ENCODE measurements around the gene WBP2.

Gene WBP2

DNA sequence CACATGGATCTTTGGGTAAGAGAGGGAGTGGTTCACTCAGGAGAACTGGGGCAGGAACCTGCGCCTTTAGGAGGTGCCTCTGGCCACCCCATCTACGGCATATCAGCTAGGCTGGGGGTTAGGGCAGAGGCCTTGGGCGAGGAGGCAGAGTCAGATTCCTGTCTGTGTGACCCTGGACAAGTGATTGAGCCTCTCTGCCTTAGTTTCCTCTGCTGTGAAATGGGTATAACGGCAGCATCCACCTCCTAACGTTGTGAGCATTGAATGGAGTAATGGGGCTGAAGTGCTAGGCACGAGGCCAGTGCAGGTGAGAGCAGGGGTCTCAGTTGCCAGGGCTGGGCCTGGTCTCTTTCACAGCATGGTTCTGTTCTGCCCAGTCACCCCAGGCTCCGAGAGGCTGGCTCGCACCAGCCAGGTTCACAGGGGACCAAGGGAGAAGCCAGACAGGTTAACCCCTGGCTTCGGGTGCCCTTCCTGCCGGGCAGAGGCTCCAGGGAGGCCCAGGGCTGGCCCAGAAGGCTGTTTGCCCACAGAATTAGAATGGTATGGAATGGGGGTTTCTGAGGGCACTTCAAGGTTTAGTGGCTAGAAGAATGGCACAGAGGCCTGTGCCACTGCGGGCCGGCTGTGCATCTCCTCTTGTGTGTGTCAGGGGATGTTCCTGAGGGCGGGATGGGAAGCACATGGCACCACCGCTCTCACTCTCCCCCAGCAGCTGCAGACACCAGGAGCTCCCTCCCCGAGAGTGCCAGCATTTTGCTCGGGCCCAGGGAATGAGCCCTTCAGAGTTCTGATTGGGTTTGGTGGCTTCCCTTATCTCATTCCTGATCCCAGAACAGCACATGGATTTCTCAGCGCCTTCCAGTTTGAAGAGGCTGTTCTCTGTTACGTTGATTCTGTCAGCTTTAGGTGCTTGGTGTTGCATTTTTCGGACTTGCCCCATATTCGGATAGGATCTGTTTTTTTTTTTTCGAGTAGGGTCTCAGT, 34.7 kb downstream of the WBP2 start:
- no peak overlapping the region for H3K4me2 ChIP-seq (ENCODE audit: insufficient read depth, low read length)
- no peaks in the 10 kb centered on the region for H3K27me3 ChIP-seq (ENCODE audit: insufficient read depth, low read length, poor library complexity)
- no peaks in the 10 kb centered on the region for H3K4me1 ChIP-seq (ENCODE audit: insufficient read depth, low read length)
- TF ChIP-seq, protein P1, sequence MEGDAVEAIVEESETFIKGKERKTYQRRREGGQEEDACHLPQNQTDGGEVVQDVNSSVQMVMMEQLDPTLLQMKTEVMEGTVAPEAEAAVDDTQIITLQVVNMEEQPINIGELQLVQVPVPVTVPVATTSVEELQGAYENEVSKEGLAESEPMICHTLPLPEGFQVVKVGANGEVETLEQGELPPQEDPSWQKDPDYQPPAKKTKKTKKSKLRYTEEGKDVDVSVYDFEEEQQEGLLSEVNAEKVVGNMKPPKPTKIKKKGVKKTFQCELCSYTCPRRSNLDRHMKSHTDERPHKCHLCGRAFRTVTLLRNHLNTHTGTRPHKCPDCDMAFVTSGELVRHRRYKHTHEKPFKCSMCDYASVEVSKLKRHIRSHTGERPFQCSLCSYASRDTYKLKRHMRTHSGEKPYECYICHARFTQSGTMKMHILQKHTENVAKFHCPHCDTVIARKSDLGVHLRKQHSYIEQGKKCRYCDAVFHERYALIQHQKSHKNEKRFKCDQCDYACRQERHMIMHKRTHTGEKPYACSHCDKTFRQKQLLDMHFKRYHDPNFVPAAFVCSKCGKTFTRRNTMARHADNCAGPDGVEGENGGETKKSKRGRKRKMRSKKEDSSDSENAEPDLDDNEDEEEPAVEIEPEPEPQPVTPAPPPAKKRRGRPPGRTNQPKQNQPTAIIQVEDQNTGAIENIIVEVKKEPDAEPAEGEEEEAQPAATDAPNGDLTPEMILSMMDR (IDR thresholded peaks at IDR 0.05; ENCODE audit: borderline replicate concordance, extremely low read depth, low read length, poor library complexity, severe bottlenecking): no peak
- no peak for TF ChIP-seq EZH2 (IDR thresholded peaks at IDR 0.05; ENCODE audit: borderline replicate concordance, low read depth, low read length, severe bottlenecking)
- no peaks in the 10 kb centered on the region for H3K79me2 ChIP-seq (ENCODE audit: insufficient read depth, low read length)
- no peak overlapping the region for H3K27ac ChIP-seq (ENCODE audit: low read length)
- no peak overlapping the region for H2AFZ ChIP-seq (ENCODE audit: low read depth, low read length)
- H3K9me3 ChIP-seq (ENCODE audit: insufficient read depth, low read length, severe bottlenecking): no peaks in the 10 kb centered on the region
- peaks cover 95% of the 10 kb centered on the region for H3K36me3 ChIP-seq (ENCODE audit: insufficient read depth, low read length)
- no peak overlapping the region for H3K4me3 ChIP-seq (ENCODE audit: low read depth in 1 of 2, low read length in 2 of 2)
- no peak overlapping the region for H3K9ac ChIP-seq (ENCODE audit: low read depth, low read length)
- no peak for ATAC-seq (ENCODE audit: insufficient read depth, low read depth)
- DNase-seq: no peak
- peaks cover 5% of the 10 kb centered on the region; the same call in 1 of the 2 replicates for H4K20me1 ChIP-seq (ENCODE audit: insufficient read depth, low read length)

DNA sequence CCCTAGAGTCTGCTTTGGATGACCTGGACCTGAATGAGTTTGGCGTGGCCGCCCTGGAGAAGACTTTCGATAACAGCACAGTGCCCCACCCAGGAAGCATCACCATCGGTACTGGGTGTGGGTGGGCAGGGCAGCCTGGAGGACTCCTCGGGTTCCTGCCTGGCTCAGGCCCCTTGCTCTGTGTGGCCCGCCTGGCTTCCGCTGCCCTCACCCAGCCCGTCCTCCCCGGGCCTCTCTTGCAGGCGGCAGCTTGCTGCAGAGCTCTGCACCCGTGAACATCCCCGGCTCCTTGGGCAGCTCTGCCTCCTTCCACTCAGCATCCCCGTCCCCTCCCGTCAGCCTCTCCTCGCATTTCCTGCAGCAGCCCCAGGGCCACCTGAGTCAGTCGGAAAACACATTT, 35.5 kb downstream of the WBP2 start:
- ATAC-seq (ENCODE audit: insufficient read depth, low read depth): no peak
- Histone ChIP-seq H3K36me3 (ENCODE audit: insufficient read depth, low read length) (peaks cover 97% of the 10 kb centered on the region), H3K9ac (ENCODE audit: low read depth, low read length) (no peak overlapping the region)

DNA sequence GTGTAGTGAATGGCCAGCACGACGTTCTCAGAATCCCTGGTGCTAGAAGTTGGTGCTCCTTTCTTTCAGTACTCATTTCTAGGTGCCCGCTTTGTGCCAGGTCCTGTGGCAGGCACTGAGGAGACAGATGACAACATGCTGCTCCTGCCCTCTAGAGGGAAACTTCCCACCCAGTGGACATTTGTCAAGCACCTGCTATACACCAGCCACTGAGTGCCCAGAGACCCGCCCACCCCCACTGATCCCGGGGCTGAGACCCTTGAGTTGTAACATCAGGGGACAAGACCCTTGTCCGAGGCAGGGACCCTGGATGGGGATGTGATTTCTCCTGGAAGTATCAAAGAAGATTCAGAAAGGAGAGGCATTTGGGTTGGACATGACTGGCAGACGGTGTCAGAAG, 36.0 kb downstream of the WBP2 start:
- no peak for ATAC-seq (ENCODE audit: insufficient read depth, low read depth)
- H3K9me3 ChIP-seq (ENCODE audit: insufficient read depth, low read length, severe bottlenecking): no peaks in the 10 kb centered on the region
- no peaks in the 10 kb centered on the region for H3K27me3 ChIP-seq (ENCODE audit: insufficient read depth, low read length, poor library complexity)
- no peak overlapping the region for H3K9ac ChIP-seq (ENCODE audit: low read depth, low read length)
- TF ChIP-seq, protein P1 (IDR thresholded peaks at IDR 0.05; ENCODE audit: borderline replicate concordance, extremely low read depth, low read length, poor library complexity, severe bottlenecking): peak; percentile 12
- no peak for TF ChIP-seq EZH2 (IDR thresholded peaks at IDR 0.05; ENCODE audit: borderline replicate concordance, low read depth, low read length, severe bottlenecking)
- H3K27ac ChIP-seq (ENCODE audit: low read length): no peak overlapping the region
- H3K79me2 ChIP-seq (ENCODE audit: insufficient read depth, low read length): no peaks in the 10 kb centered on the region
- H3K36me3 ChIP-seq (ENCODE audit: insufficient read depth, low read length): peaks cover 98% of the 10 kb centered on the region
- H3K4me3 ChIP-seq (ENCODE audit: low read depth in 1 of 2, low read length in 2 of 2): no peak overlapping the region
- H2AFZ ChIP-seq (ENCODE audit: low read depth, low read length): no peak overlapping the region
- no peak for DNase-seq
- no peak overlapping the region for H3K4me2 ChIP-seq (ENCODE audit: insufficient read depth, low read length)
- no peaks in the 10 kb centered on the region for H3K4me1 ChIP-seq (ENCODE audit: insufficient read depth, low read length)
- H4K20me1 ChIP-seq (ENCODE audit: insufficient read depth, low read length): peaks cover 5% of the 10 kb centered on the region; the same call in 1 of the 2 replicates

More for the DNA sequence above, 35.5 kb downstream of the WBP2 start:
- no peak for DNase-seq
- Histone ChIP-seq H3K79me2 (ENCODE audit: insufficient read depth, low read length) (no peaks in the 10 kb centered on the region), H3K4me3 (ENCODE audit: low read depth in 1 of 2, low read length in 2 of 2) (no peak overlapping the region), H3K27me3 (ENCODE audit: insufficient read depth, low read length, poor library complexity) (no peaks in the 10 kb centered on the region), H3K9me3 (ENCODE audit: insufficient read depth, low read length, severe bottlenecking) (no peaks in the 10 kb centered on the region), H3K4me2 (ENCODE audit: insufficient read depth, low read length) (no peak overlapping the region), H4K20me1 (ENCODE audit: insufficient read depth, low read length) (peaks cover 5% of the 10 kb centered on the region; the same call in 1 of the 2 replicates), H3K4me1 (ENCODE audit: insufficient read depth, low read length) (no peaks in the 10 kb centered on the region), H3K27ac (ENCODE audit: low read length) (no peak overlapping the region), H2AFZ (ENCODE audit: low read depth, low read length) (no peak overlapping the region)
- TF ChIP-seq, protein P1 (IDR thresholded peaks at IDR 0.05; ENCODE audit: borderline replicate concordance, extremely low read depth, low read length, poor library complexity, severe bottlenecking): no peak
- no peak for TF ChIP-seq EZH2 (IDR thresholded peaks at IDR 0.05; ENCODE audit: borderline replicate concordance, low read depth, low read length, severe bottlenecking)
